ENCODE results near the gene TSKU.
A peak's percentile ranks its signal among the peaks of the same experiment; 100 is the strongest.
"Not testable (repeated sequence)": the region's sequence is repeated elsewhere in the genome, so short reads cannot be mapped to it uniquely, and the experiment has no call there.

TSKU gene

DNA sequence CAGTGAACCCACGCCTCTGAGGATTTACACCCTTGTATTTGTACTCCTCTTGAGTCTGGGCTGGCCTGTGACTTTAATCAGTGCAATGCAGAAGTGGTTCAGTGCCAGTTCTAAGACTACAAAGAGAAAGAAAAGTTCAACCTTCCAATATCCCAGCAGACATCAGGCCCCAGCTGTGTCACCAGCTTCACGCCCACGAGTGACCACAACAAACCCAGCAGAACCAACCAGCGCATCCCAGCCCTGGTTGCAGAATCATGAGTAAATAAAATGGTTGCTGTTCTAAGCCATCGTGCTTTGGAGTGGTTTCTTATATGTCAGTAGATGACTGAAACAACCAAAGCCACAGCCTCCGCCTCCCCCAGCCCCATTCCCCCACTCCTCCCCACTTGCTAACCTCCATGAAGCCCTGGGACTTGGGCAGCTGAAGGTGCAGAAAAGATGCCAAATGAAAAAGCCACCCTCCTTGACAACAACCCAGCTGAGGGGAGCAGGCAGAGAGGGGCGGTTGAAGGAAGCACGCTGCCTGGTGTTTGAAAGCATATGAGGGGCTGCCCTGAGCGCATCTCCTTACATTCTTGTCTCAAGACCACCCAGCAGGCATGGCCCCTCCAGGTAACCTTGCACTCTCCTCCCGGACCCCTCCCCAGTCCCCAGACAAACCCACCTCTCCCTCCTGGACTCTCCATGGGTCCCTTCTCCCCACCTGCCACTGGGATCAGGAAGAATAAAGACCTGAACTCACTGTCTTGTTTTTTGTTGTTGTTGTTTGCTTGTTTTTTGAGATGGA is 20.9 kb downstream of the TSKU start:
- DNase-seq: no peak

GRCh38 chr11:76805206-76805913 is 22.2 kb downstream of the TSKU start:
- no peak for DNase-seq

DNA sequence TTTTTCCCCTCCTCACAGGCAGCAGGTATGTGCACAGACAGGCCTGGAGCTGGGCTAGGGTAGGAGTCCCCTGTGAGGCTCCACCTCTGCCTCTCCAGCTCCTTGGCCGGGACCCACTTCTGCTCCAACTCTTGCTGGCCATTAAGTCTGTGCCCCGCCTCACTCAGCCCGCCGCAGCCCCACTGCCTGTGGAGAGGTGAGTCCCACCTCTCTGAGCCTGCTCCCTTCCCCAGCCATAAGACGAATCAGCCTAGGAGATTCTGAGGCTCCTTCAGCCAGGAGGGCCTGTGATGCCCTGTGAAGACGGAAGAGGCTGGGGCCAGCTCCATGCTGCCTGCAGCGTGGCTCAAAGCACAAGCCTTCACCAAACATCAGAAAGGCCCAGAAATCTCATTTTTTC is 23.0 kb downstream of the TSKU start:
- no peak for DNase-seq

GRCh38 chr11:76806608-76807205 is 23.6 kb downstream of the TSKU start:
- no peak for DNase-seq

DNA sequence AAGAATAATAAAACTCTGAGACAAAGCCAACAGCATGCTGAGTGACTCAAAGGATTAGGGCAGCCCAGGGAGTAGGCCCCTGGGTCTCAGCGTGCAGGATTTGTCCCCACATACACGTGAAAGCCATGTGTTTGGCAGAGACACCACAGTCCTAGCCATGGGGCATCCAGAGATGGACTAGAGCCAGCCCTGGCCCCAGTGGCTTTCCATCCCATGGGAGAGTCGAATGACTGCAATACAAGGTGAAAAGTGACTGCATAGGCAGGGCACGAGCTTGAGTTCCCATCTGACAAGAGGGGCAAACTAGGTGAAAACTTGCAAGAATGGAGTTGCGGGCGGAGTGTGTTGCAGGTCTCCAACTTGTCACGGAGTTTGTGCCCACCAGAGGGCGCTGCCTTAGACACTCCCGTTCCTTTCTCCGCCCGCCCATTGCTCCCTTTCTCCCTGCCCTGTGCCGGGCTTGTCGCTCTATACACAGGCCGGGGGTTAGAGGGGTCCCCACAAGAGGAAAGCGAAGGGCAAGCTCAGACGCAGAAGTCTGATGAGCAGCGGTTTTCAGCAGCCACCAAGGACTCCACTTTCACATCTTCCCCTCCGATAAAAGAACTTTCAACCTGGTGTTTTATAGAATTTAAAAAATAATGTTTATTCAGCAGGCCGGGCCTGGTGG is 24.2 kb downstream of the TSKU start:
- DNase-seq: peak; percentile 74

- no peak for DNase-seq
These were observed 25.0 kb downstream of the TSKU start for GRCh38 chr11:76808171-76808570.

DNA sequence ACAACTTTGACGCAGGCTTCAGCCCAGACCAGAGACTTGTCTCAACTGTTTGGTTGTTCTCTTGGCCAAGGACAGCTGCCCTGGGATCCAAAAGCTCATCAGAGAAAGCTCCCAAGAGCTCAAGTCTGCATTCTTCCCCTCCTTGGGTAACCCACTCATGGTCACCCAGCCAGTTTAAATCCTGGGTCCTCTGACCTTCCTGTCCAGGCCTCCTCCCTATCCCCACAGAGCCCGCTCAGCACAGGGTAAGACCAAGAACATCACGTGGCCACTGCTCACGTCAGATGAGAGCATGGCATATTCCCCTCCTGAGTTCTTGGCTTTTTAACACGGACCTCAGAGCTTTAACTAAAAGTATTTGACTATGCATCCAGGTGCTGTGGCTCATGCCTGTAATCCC is 25.8 kb downstream of the TSKU start:
- no peak for DNase-seq

GRCh38 chr11:76810151-76810853 is 27.1 kb downstream of the TSKU start:
- DNase-seq: no peak

- DNase-seq: no peak
These were observed 28.1 kb downstream of the TSKU start for GRCh38 chr11:76811259-76811658.

DNA sequence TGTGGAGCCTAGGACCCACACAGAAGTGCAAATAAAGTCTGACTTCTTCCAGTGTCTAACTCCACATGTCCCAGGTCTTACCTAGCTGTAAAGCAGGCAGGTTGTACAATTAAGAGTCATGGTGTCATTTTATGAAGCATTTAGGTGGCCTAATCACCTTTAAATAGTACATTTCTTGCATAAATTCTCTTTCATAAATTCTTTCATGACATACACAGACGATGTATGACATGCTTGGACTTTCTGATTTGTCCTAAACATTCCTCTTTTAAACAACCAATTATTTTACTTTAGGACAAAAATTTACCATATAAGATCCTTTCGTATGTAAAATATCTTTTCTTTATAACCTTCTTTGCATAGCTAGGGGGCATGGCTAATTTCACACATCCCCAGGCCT is 31.3 kb downstream of the TSKU start:
- no peak for DNase-seq

DNA sequence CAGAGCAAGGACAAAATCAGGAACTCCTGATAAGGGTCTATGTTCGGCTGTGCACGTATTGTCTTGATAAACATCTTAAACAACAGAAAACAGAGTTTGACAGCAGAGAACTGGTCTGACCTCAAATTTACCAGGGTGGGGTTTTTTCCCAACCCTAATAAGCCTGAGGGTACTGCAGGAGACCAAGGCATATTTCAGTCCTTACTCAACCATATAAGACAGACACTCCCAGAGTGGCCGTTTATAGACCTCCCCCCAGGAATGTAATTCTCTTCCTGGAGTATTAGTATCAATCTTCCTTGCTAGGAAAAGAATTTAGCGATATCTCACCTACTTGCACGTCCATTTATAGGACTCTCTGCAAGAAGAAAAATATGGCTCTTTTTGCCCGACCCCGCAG is 32.5 kb downstream of the TSKU start:
- DNase-seq: not testable (repeated sequence)

DNA sequence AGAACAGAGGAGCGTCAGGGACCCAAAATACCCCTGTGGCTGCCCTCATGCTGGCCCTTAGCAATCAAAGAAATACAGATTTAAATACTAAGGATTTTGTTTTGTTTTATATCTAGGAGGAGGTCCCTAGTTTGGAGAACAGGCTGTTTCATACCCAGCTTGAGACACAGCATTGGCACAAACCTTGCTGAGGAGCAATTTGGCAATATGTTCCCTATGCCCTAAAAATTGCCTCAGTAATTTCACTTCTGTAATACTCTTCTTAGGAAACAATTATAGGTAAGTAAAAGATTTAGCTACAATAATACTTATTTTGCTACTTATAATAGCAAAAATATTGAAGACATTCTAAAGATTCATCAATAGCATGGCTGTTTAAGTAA is 37.0 kb downstream of the TSKU start:
- DNase-seq: no peak

DNA sequence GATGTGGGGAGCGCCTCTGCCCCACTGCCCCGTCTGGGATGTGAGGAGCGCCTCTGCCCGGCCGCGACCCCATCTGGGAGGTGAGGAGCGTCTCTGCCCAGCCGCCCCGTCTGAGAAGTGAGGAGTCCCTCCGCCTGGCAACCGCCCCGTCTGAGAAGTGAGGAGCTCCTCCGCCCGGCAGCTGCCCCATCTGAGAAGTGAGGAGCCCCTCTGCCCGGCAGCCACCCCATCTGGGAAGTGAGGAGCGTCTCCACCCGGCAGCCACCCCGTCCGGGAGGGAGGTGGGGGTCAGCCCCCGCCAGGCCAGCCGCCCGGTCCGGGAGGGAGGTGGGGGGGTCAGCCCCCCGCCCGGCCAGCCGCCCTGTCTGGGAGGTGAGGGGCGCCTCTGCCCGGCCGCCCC is 38.2 kb downstream of the TSKU start:
- not testable (repeated sequence) for DNase-seq

DNA sequence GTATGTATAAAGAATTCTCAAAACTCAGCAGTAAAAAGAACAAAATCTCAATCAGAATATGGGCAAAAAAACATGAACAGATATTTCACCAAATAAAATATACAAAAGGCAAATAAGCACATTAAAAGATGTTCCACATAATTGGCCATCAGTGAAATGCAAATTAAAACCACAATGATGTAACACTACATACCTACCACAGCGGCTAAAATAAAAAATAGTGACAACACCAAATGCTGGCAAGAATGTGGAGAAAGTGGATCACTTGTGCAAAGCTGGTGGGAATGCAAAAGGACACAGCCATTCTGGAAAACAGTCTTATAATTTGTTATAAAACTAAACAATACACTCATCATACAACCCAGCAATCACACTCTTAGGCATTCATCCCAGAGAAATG is 39.2 kb downstream of the TSKU start:
- no peak for DNase-seq

DNA sequence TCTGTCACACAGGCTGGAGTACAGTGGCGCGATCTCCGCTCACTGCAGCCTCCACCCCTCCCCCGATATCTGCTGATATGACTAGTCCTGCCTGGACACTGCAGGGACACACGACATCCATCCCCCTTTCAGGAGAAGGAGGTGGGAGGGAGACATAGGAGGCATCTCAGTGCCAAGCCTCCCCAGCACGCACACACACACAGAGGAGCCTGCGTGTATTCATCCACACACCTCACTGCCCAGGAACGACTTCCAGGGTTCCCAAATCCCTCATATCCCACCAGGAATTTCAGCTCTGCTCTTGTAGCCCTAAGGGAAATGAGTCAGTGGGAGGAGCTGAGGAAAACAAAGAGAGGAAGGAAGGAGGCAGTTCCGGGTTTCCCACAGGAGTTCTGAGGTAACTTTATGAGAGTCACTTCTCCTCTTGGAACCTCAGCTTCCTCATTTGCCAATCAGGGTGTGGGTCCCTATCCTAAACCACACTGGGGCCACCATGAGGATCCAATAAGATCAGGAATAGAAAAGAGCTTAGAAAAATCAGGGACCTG is 40.4 kb downstream of the TSKU start:
- no peak for DNase-seq

DNA sequence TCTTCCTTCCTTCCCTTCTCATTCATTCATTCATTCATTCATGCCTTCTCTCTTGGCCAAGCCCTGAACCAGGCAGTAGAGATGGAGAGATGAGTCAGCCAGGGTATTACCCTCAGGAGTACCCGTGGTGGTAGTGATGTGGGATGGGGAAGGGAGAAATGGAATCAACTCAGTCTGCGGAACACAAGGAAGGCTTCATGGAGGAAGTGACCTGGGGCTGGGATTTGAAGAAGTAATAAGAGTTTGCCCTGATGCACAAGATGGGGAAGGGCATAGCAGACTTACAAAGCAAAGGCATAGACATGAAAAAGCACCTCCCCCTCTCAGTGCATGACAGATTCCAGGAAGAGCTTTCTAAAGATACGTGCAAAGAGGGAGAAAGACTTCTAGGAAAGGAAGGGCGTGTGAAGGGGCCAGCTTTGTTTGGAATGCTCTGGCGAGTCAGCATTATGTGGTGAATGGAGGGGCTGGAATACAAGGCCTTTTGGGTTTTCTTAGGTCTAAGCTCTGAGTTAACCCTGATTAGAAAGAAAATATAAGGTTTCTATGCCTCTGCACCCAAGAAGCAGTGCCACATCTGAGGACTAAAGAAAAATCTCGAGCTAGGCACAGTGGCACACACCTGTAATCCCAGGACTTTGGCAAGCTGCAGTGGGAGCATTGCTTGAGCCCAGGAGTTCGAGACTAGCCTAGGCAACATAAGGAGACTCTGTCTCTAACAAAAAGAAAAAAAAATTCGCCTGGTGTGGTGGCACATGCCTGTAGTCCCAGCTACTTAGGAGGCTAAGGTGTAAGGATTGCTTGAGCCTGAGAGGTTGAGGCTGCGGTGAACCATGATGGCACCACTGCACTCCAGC is 41.2 kb downstream of the TSKU start:
- no peak for DNase-seq

DNA sequence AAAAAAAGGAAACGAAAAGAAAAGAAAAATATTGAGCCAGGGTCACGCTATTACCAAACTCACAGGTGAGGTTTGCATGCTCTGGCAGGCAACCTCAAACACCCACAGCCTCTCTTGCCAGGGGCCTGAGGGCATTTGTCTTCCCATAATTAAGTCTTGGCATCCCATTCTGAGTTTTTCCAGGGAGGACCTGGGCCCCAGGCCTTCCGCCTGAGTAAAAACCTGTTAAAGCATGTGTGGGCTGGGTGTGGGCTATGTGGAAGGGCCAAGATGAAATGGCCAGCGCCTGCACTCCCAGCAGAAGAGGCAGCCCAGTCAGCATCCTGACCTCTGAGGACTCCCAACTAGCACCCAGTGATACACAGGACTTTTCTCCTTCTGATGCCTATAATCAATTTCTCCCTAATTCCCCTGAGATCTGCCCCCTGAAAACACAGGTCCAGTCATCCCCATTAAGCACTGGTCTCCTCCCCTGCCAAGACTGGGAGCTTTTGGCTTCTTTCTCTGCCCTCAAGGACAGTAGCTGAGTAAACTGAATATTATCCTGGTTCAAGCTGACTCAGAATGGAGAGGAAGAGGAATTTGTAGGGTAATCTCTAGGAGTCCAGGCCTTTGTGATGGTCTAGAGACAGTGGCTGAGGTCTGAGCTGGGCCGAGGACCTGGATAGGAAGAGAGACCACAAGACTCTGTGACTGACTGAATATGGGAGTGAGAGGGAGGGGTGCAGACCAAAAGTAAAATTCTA is 42.0 kb downstream of the TSKU start:
- DNase-seq: no peak

GRCh38 chr11:76825726-76826396 is 42.7 kb downstream of the TSKU start:
- no peak for DNase-seq

GRCh38 chr11:76826508-76826907 is 43.4 kb downstream of the TSKU start:
- DNase-seq: not testable (repeated sequence)

DNA sequence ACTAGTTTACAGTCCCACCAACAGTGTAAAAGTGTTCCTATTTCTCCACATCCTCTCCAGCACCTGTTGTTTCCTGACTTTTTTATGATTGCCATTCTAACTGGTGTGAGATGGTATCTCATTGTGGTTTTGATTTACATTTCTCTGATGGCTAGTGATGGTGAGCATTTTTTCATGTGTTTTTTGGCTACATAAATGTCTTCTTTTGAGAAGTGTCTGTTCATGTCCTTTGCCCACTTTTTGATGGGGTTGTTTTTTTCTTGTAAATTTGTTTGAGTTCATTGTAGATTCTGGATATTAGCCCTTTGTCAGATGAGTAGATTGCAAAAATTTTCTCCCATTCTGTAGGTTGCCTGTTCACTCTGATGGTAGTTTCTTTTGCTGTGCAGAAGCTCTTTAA is 43.8 kb downstream of the TSKU start:
- not testable (repeated sequence) for DNase-seq
